Measurements from ENCODE around the gene GLIS1. TPM values are rescaled to one million over a fixed set of nuclear protein-coding genes. Genes with fewer than 3 reads are reported as not detected.

The GLIS1 gene
- total and polyA plus RNA-seq, 2 of the 8 experiments (the other 6 are each of a cell fraction or from before 2014, with no cell fraction given), result 0.15 to 0.22 TPM

DNA sequence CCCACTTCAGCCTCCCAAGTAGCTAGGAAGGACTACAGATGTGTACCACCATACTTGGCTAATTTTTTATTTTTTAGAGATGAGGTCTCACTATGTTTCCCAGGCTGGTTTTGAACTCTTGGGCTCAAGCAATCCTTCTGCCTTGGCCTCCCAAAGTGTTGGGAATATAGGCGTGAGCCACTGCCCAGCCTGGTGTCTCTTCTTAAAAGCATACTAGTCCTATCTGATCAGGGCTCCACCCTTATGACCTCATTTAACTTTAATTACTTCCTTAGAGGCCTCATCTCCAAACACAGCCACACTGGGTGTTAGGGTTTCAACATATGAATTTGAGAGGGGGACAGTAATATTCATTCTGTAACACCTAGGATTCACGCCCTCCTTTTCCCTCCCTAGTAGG is 130.9 kb downstream of the GLIS1 start:
- H3K4me1 ChIP-seq (replicated peaks in 1 of 4; ENCODE audit: control insufficient read depth in 3 of 4, insufficient read depth in 4 of 4, low read length in 3 of 4), result peaks cover 0 to 6% (median 4%) of the 10 kb centered on the region in 4 experiments; a peak in 5 of 7 replicates
- no peak overlapping the region for H2AK5ac ChIP-seq (ENCODE audit: low read depth, low read length)
- H3K79me1 ChIP-seq (ENCODE audit: low read depth, low read length), result no peaks in the 10 kb centered on the region
- no peak overlapping the region for H3K4me2 ChIP-seq (ENCODE audit: insufficient read depth in 1 of 2, low read depth in 2 of 2, low read length in 2 of 2)
- H2BK5ac ChIP-seq (ENCODE audit: low read depth, low read length), result no peak overlapping the region
- TF ChIP-seq, protein P1, sequence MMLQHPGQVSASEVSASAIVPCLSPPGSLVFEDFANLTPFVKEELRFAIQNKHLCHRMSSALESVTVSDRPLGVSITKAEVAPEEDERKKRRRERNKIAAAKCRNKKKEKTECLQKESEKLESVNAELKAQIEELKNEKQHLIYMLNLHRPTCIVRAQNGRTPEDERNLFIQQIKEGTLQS (IDR thresholded peaks at IDR 0.05; ENCODE audit: insufficient read depth, low read depth, low read length), result no peak
- no peak for TF ChIP-seq POLR2AphosphoS5 (IDR thresholded peaks at IDR 0.05; ENCODE audit: low read depth, low read length)
- H2BK120ac ChIP-seq (replicated peaks; ENCODE audit: low read depth, low read length), result no peak overlapping the region
- H3K9ac ChIP-seq (replicated peaks in 1 of 4; ENCODE audit: extremely low read depth in 1 of 4, low read depth in 3 of 4, low read length in 3 of 4), result no peak overlapping the region
- H2BK20ac ChIP-seq (ENCODE audit: low read length), result no peak overlapping the region
- H3K27me3 ChIP-seq (replicated peaks in 1 of 4; ENCODE audit: control insufficient read depth in 3 of 4, extremely low read depth in 1 of 4, insufficient read depth in 3 of 4, low read length in 3 of 4), result peaks cover 0 to 7% (median 0%) of the 10 kb centered on the region in 4 experiments; a peak in 3 of 7 replicates
- FAIRE-seq (no peak), DNase-seq (ENCODE audit: low read depth in 1 of 2, low spot score in 2 of 2) (no peak)
- H3K36me3 ChIP-seq (ENCODE audit: control insufficient read depth in 2 of 4, insufficient read depth in 4 of 4, low read length in 3 of 4), result no peaks in the 10 kb centered on the region
- H4K91ac ChIP-seq (replicated peaks; ENCODE audit: insufficient read length, low read length), result no peak overlapping the region
- H3K23me2 ChIP-seq (ENCODE audit: low read depth, low read length), result no peaks in the 10 kb centered on the region
- H4K5ac ChIP-seq (ENCODE audit: insufficient read length, low read depth, low read length), result no peak overlapping the region
- no peak overlapping the region for H3K18ac ChIP-seq (ENCODE audit: extremely low read depth, low read length)
- CTCF ChIA-PET (ENCODE audit: partially characterized antibody), result interaction anchor here (0.6 to 3.9 kb wide), 7 partner anchors 8 to 133 kb away, joined by 3 to 26 read pairs (median 7); no protein-coding TSS in a partner anchor
- no peak overlapping the region for H3K23ac ChIP-seq (ENCODE audit: insufficient read length)
- no peak overlapping the region for H3K14ac ChIP-seq (ENCODE audit: insufficient read length)
- peaks cover 0 to 9% of the 10 kb centered on the region in 2 experiments; a peak in 3 of 4 replicates for H3K9me3 ChIP-seq (ENCODE audit: insufficient read depth in 2 of 2, low read depth in 1 of 2, low read length in 1 of 2)
- no peak overlapping the region for H2BK15ac ChIP-seq (ENCODE audit: low read length)
- H3K4me3 ChIP-seq (ENCODE audit: extremely low read depth in 1 of 4, insufficient read depth in 2 of 4, low read depth in 3 of 4, low read length in 4 of 4), result no peak overlapping the region
- H2AFZ ChIP-seq (ENCODE audit: low read length), result no peak overlapping the region
- H3K27ac ChIP-seq (ENCODE audit: low read depth, low read length), result no peak overlapping the region
- WGBS, 2 experiments (ENCODE audit: extremely low coverage in 1 of 2, insufficient coverage in 1 of 2, insufficient read length in 1 of 2, insufficient replicate concordance in 2 of 2, low coverage in 1 of 2, low lambda C conversion rate in 2 of 2, missing lambda C conversion rate in 1 of 2), result 95% methylated on average over 1 of the region's 2 CpGs; no CpG with 5 or more reads in 1 of the 2 experiments
- H2BK12ac ChIP-seq (ENCODE audit: low read depth, low read length), result no peak overlapping the region
- H3K56ac ChIP-seq (replicated peaks; ENCODE audit: insufficient read length, low read depth, low read length), result no peak overlapping the region
- no peak overlapping the region for H3K4ac ChIP-seq (replicated peaks; ENCODE audit: insufficient read length, low read depth, low read length)
- POLR2A ChIA-PET (ENCODE audit: partially characterized antibody), result interaction anchor here (1.3 kb wide), 1 partner anchor 13 kb away, joined by 3 read pairs; no protein-coding TSS in a partner anchor
- no peaks in the 10 kb centered on the region for H3K79me2 ChIP-seq (ENCODE audit: control insufficient read depth in 1 of 2, insufficient read depth in 2 of 2, low read length in 2 of 2)
- no peaks in the 10 kb centered on the region for H4K20me1 ChIP-seq (replicated peaks in 1 of 2; ENCODE audit: control insufficient read depth in 1 of 2, insufficient read depth in 2 of 2, low read length in 2 of 2)
- no peak overlapping the region for H4K8ac ChIP-seq (ENCODE audit: extremely low read depth, insufficient read depth, low read length)

Measured in H1 (cell line).